Measurements from ENCODE around the gene SHANK1. TPM values are rescaled to one million over a fixed set of nuclear protein-coding genes. Genes with fewer than 3 reads are reported as not detected.
"Not testable (repeated sequence)": the region's sequence is repeated elsewhere in the genome, so short reads cannot be mapped to it uniquely, and the experiment has no call there.

SHANK1 gene
- 4.8 TPM for polyA plus RNA-seq (ENCODE audit: insufficient read length)
- long read RNA-seq, donor 1, partial matches to known transcripts = 0 of 1 reads
- long read RNA-seq, donor 1, other reads (novel, unspliced or antisense) = 0 of 1 reads
- long read RNA-seq, donor 2, partial matches to known transcripts = 142 of 142 reads
- long read RNA-seq, donor 2, other reads (novel, unspliced or antisense) = 0 of 142 reads
- long read RNA-seq, donor 3 = 0 reads
- long read RNA-seq, donor 4 = 0 reads
- long read RNA-seq, donor 5, partial matches to known transcripts = 56 of 56 reads
- long read RNA-seq, donor 5, other reads (novel, unspliced or antisense) = 0 of 56 reads
- long read RNA-seq, donor 6 = 0 reads
- long read RNA-seq, donor 7 = 0 reads
- long read RNA-seq, donor 8 = 0 reads

DNA sequence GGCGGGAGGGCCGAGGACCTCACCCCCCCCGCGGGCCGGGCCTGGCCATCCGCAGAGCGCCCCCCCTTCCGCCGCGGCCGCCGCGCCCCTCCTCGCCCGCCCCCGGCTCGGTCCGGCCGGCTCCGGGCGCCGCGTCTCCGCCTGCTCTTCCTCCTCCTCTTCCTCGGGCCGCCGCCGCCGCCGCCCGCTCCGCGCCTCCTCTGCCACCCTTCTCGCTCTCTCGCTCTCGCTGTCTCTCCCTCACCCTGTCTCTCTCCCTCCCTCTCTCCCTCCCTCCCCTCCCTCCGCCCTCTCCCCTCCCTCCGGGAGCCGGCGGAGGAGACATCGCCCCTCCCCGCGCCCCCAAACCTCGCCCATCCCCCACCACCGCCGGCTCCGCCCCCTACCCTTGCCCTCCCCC, at the start of gene SHANK1:
SHANK1 (minus strand) TSS at position 237 of the 400 bp plus-strand sequence. CDS start 2,883 bp downstream, outside the sequence.
- DNase-seq = no peak

DNA sequence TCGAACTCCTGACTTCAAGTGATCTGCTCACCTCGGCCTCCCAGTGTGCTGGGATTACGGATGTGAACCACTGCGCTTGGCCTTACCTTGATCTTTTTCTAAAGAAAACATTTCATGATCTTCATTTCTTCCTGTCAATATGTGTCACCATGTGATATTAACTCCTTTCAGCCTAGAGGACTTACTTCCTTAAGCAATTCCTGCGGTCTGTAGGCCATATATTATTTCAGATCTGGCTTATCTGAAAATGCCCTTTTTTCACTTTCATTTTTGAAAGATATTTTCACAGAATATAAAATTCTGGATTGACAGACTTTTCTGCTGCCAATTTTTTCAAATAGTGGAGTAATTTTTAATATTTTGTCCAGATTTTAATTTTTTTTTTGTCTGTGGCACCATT, 48.7 kb upstream of the SHANK1 start:
- no peak for DNase-seq

DNA sequence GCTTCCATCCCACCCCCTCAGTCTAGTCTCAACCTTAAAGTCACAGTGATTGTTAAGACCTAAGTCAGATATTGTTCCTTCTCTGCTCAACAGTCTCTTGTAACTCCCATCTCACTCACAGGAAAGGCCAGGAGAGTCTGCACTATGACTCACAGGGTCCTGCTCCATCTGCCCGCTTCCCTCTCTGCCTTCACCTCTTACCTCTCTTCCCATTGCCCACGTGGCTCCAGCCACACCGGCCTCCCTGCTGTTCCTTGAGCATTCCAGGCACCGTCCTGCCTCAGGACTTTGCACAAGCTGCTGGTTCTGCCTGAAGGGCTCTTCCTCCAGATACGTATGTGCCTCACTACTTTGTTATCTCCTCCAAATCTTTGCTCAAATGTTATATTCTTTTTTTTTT, 47.7 kb upstream of the SHANK1 start:
- DNase-seq = not testable (repeated sequence)

DNA sequence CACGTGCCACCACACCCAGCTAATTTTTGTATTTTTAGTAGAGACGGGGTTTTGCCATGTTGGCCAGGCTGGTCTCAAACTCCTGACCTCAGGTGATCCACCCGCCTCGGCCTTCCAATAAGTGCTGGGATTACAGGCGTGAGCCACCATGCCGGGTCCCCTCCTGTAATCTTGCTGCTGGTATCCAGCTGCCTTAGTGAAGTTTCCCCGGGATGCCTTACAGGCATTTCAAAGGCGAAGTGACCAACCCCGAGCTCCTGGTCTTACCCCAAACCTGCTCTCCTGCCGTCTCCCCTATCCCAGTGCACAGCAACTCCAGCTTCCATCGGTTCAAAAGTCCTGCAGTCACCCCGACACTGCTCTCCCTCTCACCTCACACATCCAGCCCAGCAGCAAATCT, 47.1 kb upstream of the SHANK1 start:
- DNase-seq = not testable (repeated sequence)

DNA sequence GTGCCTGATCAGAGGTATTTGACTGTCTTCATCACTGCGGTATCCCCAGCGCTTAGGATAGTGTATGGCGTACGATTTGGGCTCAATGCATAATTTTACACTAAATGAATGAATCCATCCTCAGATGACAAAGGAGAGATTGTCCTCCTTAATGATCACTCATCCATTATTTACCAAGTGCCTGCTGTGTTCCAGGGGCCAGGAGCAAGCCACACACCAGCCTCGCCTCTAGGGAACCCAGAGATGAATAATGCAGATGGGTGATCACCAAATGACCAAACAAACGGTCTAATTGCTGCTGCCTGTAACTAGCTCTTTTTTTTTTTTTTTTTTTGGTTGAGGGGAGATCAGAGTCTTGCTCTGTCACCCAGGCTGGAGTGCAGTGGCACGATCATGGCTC, 44.8 kb upstream of the SHANK1 start:
- no peak for DNase-seq

DNA sequence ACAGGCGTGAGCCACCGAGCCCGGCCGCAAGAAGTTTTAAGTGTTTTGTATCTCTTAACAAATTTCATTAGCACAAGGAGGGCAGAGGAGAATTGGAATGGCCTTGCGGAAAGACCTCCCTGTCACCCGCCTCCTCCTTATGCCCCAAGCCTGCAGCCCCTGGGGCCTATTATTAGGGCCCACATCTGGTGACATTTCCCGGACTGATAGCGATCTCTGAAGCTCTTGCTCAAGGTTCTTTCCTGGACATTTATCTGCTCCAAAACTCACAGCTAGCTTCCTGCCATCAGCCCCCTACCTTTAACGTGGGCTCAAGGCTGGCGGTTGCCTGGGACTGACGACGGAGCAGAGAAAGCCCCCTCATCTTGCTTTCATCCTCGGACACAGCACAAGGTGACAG, 43.9 kb upstream of the SHANK1 start:
- DNase-seq = not testable (repeated sequence)

DNA sequence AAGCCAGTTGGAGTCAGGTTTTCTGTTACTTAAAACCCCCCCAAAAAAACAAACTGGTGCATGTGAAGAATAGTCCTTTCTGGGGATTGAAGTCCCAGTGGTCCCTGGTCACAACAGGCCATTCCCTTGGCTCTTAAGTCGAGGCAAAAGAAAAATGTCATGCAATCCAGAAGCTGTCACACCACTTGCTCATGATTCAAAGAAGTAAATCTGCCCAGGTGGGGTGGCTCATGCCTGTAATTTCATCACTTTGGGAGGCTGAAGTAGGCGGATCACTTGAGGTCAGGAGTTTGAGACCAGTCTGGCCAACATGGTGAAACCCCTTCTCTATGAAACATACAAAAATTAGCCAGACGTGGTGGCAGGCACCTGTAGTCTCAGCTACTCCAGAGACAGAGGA, 41.9 kb upstream of the SHANK1 start:
- not testable (repeated sequence) for DNase-seq

DNA sequence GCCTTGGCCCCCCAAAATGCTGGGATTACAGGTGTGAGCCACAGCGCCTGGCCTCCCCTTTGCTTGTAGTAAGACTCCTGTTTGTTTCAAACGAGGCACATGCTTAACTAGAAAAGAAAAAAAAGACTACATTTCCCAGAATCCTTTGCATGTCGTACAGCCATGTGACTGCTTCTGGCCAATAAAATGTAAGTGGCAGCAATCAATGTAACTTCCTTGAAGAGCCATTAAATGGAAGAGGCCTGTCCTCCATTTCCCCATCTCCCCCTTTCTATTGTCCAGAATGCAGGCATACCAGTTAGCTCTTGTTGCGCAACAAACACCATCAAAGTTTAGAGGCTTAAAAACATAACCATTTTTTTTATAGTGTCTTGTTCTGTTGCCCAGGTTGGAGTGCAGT, 40.3 kb upstream of the SHANK1 start:
- DNase-seq = no peak

DNA sequence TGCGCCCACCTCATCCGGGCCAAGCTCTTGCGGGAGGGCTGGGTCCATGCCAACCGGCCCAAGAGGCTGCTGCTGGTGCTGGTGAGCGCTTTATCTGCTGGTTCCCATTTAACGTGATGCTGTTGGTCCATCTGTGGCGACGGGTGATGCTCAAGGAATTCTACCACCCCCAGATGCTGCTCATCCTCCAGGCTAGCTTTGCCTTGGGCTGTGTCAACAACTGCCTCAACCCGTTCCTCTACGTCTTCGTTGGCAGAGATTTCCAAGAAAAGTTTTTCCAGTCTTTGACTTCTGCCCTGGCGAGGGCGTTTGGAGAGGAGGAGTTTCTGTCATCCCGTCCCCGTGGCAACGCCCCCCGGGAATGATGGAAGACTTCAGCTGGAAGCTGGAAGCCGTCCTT, 39.5 kb upstream of the SHANK1 start:
- DNase-seq = not testable (repeated sequence)

DNA sequence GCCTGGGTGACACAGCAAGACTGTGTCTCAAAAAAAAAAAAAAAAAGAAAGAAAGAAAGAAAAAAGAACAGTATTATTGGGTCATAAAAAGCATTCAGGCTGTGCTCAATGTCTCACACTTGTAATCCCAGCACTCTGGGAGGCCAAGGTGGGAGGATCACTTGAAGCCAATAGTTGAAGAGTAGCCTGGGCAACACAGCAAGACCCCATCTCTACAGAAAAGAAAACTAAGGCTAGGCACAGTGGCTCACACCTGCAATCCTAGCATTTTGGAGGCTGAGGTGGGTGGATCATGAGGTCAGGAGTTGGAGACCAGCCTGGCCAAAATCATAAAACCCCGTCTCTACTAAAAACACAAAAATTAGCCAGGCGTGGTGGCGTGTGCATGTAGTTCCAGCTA, 38.0 kb upstream of the SHANK1 start:
- not testable (repeated sequence) for DNase-seq

DNA sequence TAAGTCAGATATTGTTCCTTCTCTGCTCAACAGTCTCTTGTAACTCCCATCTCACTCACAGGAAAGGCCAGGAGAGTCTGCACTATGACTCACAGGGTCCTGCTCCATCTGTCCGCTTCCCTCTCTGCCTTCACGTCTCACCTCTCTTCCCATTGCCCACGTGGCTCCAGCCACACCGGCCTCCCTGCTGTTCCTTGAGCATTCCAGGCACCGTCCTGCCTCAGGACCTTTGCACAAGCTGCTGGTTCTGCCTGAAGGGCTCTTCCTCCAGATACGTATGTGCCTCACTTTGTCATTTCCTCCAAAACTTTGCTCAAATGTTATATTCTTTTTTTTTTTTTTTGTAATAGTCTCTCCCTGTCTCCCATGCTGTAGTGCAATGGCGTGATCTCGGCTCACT, 36.6 kb upstream of the SHANK1 start:
- not testable (repeated sequence) for DNase-seq

DNA sequence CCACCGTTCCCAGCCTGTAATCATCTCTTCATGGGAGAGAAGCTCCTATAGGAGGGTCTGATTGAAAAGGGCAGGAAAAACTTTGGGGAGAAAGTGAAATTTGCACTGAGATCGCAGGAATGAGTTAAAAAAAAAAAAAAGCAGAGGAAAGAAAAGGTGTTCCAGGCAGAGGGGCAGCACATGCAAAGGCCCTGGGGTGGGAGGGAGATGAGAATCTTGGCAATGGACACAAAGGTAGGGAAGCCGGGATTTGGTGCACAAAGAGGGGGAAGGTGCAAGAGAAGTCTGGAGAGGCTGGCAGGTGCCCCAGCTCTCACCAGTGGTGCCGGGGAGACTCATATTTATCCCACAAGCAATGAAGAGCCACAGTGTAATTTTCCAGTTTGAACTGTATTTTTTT, 34.3 kb upstream of the SHANK1 start:
- no peak for DNase-seq

DNA sequence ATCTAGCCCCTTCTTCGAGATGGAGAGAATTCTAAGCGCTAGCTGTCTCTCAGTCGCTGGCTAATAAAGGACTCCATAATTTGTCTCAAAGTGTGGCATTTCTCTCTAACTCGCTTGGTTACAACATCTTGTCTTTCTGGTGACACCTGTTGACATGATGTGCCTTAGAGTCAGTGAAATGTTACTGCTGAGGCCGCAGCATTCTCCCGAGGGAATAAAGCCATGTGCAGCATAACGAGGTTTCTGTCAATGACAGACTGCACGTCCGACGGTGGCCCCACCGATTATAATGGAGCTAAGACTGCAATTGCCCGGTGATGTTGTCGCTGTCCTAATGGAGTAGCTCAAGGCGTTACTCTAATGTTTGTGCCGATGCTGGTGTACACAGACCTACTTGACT, 30.4 kb upstream of the SHANK1 start:
- no peak for DNase-seq

DNA sequence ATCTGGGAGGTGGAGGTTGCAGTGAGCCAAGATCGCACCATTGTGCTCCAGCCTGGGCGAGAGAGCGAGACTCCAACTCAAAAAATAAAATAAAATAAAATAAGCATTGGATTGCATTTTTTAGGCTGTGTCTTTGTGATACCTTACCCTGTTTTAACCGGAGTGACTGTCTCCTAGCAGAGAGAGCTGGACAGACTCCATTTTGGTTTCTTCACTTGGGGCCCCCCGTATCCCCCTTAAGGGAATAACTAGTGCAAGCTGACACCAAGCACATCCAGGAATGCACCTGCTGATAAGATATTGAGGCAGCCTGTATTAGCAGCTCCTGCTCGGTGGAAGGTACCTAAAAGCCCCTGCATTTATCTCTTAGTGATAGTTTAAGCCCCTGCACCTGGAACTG, 29.9 kb upstream of the SHANK1 start:
- DNase-seq = no peak

DNA sequence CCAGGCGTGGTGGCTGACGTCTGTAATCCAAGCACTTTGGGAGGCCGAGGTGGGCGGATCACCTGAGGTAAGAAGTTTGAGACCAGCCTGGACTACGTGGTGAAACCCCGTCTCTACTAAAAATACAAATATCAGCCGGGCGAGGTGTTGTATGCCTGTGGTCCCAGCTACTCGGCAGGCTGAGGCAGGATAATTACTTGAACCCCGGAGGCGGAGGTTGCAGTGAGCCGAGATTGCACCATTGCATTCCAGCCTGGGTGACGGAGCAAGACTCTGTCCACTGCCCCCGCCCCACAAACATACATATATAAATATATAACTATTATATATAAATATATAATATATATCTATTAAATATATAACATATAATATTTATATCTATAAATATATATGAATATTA, 27.5 kb upstream of the SHANK1 start:
- DNase-seq = not testable (repeated sequence)

DNA sequence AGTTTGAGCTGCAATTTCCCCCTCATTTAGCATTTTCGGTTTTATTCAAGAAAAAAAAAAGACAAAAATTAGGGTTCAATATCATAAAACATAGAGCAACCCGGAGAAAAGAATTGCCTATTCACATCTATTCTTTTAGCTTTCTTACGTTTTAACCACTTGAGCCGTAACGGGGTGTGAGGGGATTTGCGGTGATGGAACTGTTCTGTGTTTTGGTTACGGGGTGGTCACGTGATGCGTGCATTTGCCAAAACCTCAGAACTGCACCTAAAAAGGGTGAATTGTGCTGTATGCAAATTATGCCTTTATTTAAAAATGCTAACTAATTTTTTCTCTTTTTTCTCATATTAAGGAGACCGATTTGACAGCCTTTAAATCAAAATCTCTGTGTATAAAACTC, 25.6 kb upstream of the SHANK1 start:
- no peak for DNase-seq

DNA sequence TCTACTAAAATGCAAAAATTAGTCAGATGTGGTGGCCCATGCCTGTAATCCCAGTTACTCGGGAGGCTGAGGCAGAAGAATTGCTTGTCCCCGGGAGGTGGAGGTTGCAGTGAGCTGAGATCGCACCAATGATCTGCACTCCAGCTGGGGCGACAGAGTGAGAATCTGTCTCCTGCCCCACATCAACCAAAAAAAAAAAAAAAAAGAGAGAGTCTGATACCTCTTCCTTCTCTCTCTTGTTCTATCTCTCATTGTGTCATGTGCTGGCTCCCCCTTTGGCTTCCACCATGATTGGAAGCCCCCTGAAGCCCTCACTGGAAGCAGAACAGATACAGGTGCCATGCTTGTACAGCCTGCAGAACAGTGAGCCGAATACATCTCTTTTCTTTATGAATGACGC, 23.9 kb upstream of the SHANK1 start:
- DNase-seq = no peak

DNA sequence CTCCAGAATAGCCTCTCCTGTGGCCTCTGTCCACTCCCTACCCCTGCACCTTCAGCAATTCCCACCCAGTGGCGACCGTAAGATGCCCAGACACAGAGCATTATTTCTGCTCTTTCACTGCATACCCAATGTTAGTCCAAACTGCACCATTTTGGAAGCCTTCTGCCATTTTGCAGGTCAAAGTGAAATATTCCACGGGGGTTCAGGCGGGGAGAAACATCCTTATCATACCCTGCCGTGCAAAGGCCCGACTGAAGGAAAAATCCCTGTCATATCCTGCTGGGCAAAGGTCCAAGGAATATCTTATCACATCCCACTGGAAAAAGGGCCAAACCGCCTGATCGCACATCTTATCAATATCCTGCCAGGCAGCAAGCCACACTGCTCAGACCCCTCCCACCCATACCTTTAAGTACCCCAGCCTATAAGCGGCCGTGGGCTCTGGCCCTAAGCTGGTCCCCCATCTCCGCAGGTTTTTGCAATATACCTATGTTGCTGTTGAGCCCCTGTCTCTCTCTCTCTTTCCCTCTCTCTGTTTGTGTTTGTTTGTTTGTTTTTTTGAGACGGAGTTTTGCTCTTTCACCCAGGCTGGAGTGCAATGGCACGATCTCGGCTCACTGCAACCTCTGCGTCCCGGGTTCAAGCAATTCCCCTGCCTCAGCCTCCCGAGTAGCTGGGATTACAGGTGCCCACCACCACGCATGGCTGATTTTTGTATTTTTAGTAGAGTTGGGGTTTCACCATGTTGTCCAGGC, 21.8 kb upstream of the SHANK1 start:
- no peak for DNase-seq

DNA sequence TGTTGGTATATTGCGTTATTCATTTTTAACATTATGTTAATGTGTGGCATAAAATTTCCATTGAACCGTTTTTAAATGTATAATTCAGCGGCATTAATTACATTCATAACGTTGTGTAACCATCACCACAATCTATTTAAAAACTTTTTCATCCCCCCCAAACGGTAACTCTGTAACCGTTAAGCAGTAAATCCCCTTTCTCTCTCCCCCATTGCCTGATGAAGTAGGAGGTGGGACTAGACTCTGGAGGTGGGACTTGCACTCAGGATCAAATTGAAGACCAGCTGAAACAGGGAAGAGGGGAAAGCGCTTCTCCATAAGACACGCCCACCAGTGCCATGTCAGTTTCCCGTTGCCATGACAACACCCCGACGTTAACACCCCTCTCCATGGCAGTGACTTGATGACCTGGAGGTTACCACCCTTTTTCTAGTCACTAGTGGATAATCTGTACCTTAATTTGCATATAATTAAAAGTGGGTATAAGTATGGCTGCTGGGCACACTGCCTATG, 20.4 kb upstream of the SHANK1 start:
- DNase-seq = no peak

DNA sequence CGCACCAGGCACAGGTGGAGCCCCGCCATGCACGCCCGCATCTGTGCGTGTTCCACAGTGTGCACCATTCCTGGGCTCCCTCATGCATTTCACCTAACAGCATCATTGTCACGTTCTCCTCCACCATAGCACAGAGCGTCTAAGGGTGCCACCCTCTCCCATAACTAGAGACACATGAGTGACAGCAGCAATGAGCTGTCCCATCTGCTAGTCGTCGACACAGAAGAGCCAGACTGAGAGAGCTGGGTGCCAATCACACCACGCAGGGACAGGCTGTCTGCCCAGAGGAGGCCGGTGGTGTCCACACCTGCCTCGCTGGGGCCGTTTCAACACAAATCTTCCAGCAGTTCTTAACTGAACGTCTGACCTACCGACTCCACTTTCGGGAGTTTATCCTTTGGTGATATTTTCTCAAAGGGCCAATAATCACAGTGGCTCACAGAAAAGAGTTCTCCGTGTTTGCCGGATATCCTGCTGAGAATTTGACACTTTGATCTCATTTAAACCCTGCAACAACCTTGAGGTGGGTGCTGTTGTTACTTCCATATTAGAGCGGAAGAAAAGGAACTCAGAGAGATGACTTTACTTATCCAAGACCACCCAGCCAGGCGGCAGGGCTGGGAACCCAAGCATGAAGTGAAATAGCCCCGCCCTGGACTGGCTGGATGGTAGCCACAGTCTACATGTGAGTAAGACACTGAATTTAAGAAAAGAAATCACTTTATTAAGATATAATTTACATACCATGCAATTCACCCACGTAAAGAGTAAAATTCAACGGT, 19.7 kb upstream of the SHANK1 start:
- DNase-seq = no peak

DNA sequence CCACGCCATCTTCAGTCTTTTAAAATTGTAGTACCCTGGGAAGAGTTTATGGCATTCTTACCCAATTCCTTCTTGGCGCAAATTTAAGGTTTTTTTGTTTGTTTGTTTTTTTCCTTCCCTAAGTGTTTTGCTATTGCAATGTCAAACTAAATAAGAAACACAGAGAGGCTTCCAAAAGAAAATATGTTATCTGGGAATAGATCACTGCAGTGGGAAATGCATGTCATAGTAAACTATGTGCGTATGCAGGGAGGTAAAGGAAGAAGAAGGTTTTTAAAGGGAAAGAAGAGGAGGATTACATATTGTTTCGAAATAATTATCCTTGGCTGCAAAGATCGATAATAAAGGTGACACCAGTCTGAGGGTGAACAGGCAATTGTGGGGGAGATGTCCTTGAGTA, 16.7 kb upstream of the SHANK1 start:
- DNase-seq = no peak

DNA sequence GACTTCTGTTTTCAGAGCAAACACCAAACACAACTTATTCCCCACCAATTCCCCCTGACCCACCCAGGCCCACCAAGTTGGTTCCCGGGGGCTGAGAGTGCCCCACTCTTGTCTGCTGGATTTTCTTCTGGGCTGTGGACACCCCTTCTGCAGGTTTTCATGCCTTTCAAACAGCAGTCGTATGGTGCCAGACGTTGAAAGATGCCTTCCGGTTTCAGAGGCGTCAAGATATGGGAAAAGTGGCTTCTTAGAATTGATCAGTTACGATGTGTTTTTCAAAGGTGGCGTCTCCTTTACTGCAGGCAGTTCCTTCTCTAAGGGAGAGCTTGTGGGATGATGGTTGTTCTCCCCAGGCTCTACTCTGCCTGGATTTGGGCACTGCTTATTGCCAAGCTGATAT, 16.3 kb upstream of the SHANK1 start:
- no peak for DNase-seq

DNA sequence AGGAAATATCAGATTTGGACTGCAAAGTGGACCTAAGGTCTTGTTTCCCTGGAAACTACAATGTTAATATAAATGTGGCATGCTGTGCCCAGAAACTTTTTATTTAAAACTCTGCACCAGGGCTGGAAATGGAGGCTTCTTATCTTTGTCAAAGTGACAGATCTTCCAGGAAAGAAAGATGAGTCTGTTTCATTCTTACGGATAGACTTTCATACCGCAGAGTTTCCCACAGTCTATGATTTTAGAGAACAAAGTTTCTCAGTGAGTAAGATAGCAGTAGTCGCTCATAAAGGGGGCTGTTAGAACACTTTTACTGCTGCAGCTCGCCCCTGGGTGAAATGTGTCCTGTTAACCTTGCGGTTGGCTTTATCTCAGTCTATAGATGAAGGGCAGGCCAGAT, 10.3 kb upstream of the SHANK1 start:
- no peak for DNase-seq

Measured in left kidney (tissue), 8 donors.